ENCODE measurements around the gene ATP10B. TPM values are rescaled to one million over a fixed set of nuclear protein-coding genes. Genes with fewer than 3 reads are reported as not detected.

ATP10B gene
- total RNA-seq, 4 donors from 2014 or later: 0.07 to 0.29 TPM; not detected in 2

GRCh38 chr5:160805376-160805775 lies 46.6 kb downstream of the ATP10B start:
- H3K4me3 ChIP-seq: no peak overlapping the region
- H3K27ac ChIP-seq: no peak overlapping the region
- intact Hi-C loops (cut with DNase I; ENCODE audit: low total_unique reads): no loop called here
- no peak for DNase-seq
- H3K9me3 ChIP-seq: no peaks in the 10 kb centered on the region
- TF ChIP-seq POLR2A (IDR thresholded peaks at IDR 0.05): no peak
- TF ChIP-seq, protein P1, sequence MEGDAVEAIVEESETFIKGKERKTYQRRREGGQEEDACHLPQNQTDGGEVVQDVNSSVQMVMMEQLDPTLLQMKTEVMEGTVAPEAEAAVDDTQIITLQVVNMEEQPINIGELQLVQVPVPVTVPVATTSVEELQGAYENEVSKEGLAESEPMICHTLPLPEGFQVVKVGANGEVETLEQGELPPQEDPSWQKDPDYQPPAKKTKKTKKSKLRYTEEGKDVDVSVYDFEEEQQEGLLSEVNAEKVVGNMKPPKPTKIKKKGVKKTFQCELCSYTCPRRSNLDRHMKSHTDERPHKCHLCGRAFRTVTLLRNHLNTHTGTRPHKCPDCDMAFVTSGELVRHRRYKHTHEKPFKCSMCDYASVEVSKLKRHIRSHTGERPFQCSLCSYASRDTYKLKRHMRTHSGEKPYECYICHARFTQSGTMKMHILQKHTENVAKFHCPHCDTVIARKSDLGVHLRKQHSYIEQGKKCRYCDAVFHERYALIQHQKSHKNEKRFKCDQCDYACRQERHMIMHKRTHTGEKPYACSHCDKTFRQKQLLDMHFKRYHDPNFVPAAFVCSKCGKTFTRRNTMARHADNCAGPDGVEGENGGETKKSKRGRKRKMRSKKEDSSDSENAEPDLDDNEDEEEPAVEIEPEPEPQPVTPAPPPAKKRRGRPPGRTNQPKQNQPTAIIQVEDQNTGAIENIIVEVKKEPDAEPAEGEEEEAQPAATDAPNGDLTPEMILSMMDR (IDR thresholded peaks at IDR 0.05): no peak
- no peaks in the 10 kb centered on the region for H3K4me1 ChIP-seq
- H3K36me3 ChIP-seq: no peaks in the 10 kb centered on the region
- peaks cover 0 to 7% of the 10 kb centered on the region in 2 donors for H3K27me3 ChIP-seq

GRCh38 chr5:160802592-160802991 lies 49.4 kb downstream of the ATP10B start:
- intact Hi-C loops (cut with DNase I; ENCODE audit: low total_unique reads): no loop called here
- TF ChIP-seq, protein P1 (IDR thresholded peaks at IDR 0.05): no peak
- Histone ChIP-seq H3K27ac (no peak overlapping the region), H3K36me3 (no peaks in the 10 kb centered on the region), H3K27me3 (no peaks in the 10 kb centered on the region), H3K4me1 (no peaks in the 10 kb centered on the region), H3K4me3 (no peak overlapping the region), H3K9me3 (no peaks in the 10 kb centered on the region)
- no peak for DNase-seq

- Histone ChIP-seq H3K27me3 (no peaks in the 10 kb centered on the region), H3K4me3 (no peak overlapping the region), H3K9me3 (no peaks in the 10 kb centered on the region), H3K4me1 (no peaks in the 10 kb centered on the region), H3K27ac (no peak overlapping the region), H3K36me3 (no peaks in the 10 kb centered on the region)
- DNase-seq: no peak
- intact Hi-C loops (cut with DNase I; ENCODE audit: low total_unique reads): no loop called here
- TF ChIP-seq, protein P1 (IDR thresholded peaks at IDR 0.05): no peak
- TF ChIP-seq POLR2A (IDR thresholded peaks at IDR 0.05): no peak
Observed at GRCh38 chr5:160800375-160801275, 51.4 kb downstream of the ATP10B start.

- H3K9me3 ChIP-seq: no peaks in the 10 kb centered on the region
- H3K4me3 ChIP-seq: no peak overlapping the region
- no peak overlapping the region for H3K27ac ChIP-seq
- no peaks in the 10 kb centered on the region for H3K36me3 ChIP-seq
- no peaks in the 10 kb centered on the region for H3K27me3 ChIP-seq
- intact Hi-C loops (cut with DNase I; ENCODE audit: low total_unique reads): no loop called here
- no peak for DNase-seq
- H3K4me1 ChIP-seq: no peaks in the 10 kb centered on the region
- no peak for TF ChIP-seq POLR2A (IDR thresholded peaks at IDR 0.05)
- TF ChIP-seq, protein P1 (IDR thresholded peaks at IDR 0.05): no peak
Observed at GRCh38 chr5:160799184-160799583, 52.8 kb downstream of the ATP10B start.

- Histone ChIP-seq H3K36me3 (no peaks in the 10 kb centered on the region), H3K27me3 (no peaks in the 10 kb centered on the region), H3K4me3 (no peak overlapping the region), H3K9me3 (no peaks in the 10 kb centered on the region), H3K4me1 (no peaks in the 10 kb centered on the region), H3K27ac (no peak overlapping the region)
- no peak for DNase-seq
- TF ChIP-seq POLR2A (IDR thresholded peaks at IDR 0.05): no peak
- TF ChIP-seq, protein P1 (IDR thresholded peaks at IDR 0.05): no peak
- intact Hi-C loops (cut with DNase I; ENCODE audit: low total_unique reads): no loop called here
Observed at GRCh38 chr5:160797020-160797419, 55.0 kb downstream of the ATP10B start.
